ENCODE results near the gene ELFN1.

The ELFN1 gene

DNA sequence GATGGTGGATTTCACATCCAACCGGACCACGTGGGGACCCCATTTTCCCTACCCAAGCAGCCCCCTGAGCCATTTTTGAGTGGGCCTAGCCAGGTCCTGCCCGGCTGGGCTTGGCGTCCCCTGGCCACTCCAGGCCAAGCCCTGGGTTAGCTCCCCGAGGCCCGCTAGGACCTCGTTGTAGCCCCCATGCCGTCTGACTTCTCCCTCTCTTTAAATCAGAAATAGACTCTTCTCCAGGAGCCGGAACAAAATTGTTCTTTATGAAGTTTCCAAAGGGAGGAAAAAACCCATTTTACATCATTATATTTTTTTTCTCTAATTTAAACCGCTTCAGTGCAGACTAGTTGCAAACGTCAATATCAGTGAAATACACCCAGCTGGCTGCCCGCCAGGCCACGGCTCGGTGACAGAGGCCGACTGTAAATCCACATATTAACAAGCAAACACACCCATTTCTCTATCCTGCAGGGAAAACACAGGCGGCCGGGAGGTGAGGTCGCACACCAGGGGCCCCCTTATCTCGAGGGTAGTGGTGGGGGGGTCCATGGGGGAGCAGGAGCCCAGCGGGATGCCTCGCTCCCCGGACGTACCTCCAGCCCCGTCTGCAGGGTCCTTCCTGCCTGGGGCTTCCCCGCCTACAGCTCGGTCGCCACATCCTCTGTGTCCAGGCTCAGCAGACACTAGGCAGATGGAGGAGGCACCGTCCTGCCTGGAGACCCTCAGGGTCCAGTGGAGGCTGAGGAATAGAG, 72.7 kb downstream of the ELFN1 start:
- no peak for DNase-seq
- H3K36me3 Mint-ChIP-seq (ENCODE audit: low read depth), result no peaks in the 10 kb centered on the region
- H3K4me1 Mint-ChIP-seq (ENCODE audit: low read depth), result peaks cover 22% of the 10 kb centered on the region
- no peaks in the 10 kb centered on the region for H3K9me3 Mint-ChIP-seq
- peak overlapping the region; percentile 63 for H3K27ac Mint-ChIP-seq
- peak overlapping the region; percentile 20 for H3K4me3 Mint-ChIP-seq
- peaks cover 9% of the 10 kb centered on the region for H3K27me3 Mint-ChIP-seq

GRCh38 chr7:1743481-1744230, 73.6 kb downstream of the ELFN1 start:
- H3K27me3 Mint-ChIP-seq, result peaks cover 11% of the 10 kb centered on the region
- peaks cover 22% of the 10 kb centered on the region for H3K4me1 Mint-ChIP-seq (ENCODE audit: low read depth)
- H3K4me3 Mint-ChIP-seq, result no peak overlapping the region
- H3K9me3 Mint-ChIP-seq, result no peaks in the 10 kb centered on the region
- no peaks in the 10 kb centered on the region for H3K36me3 Mint-ChIP-seq (ENCODE audit: low read depth)
- DNase-seq, result no peak
- H3K27ac Mint-ChIP-seq, result no peak overlapping the region

DNA sequence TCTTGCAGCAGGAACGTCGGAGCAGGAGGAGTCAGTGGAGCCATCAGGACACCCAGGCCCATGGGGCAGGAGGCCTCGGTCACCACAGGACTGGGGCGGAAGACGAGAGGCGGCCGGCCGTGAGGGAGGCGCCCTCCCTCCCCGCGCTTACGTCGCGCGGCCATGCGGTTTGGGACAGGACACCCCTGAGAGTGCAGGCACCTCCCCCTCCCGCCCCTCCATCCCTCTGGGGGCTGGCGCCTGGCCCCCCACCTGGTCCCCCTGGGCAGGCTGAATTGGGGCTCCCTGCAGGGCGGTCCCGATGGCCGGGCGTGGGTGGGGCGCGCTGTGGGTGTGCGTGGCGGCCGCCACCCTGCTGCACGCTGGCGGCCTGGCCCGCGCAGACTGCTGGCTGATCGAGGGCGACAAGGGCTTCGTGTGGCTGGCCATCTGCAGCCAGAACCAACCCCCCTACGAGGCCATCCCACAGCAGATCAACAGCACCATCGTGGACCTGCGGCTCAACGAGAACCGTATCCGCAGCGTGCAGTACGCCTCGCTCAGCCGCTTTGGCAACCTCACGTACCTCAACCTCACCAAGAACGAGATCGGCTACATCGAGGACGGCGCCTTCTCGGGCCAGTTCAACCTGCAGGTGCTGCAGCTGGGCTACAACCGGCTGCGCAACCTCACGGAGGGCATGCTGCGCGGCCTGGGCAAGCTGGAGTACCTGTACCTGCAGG, 74.4 kb downstream of the ELFN1 start:
- no peak for DNase-seq
- Mint-ChIP-seq H3K4me1 (ENCODE audit: low read depth) (peaks cover 20% of the 10 kb centered on the region), H3K4me3 (no peak overlapping the region), H3K36me3 (ENCODE audit: low read depth) (no peaks in the 10 kb centered on the region), H3K9me3 (no peaks in the 10 kb centered on the region), H3K27ac (no peak overlapping the region), H3K27me3 (peaks cover 5% of the 10 kb centered on the region)

GRCh38 chr7:1745018-1745532, 75.0 kb downstream of the ELFN1 start:
- peaks cover 20% of the 10 kb centered on the region for H3K4me1 Mint-ChIP-seq (ENCODE audit: low read depth)
- H3K9me3 Mint-ChIP-seq, result no peaks in the 10 kb centered on the region
- no peaks in the 10 kb centered on the region for H3K36me3 Mint-ChIP-seq (ENCODE audit: low read depth)
- no peak overlapping the region for H3K27ac Mint-ChIP-seq
- no peak overlapping the region for H3K4me3 Mint-ChIP-seq
- no peak for DNase-seq
- peaks cover 4% of the 10 kb centered on the region for H3K27me3 Mint-ChIP-seq

DNA sequence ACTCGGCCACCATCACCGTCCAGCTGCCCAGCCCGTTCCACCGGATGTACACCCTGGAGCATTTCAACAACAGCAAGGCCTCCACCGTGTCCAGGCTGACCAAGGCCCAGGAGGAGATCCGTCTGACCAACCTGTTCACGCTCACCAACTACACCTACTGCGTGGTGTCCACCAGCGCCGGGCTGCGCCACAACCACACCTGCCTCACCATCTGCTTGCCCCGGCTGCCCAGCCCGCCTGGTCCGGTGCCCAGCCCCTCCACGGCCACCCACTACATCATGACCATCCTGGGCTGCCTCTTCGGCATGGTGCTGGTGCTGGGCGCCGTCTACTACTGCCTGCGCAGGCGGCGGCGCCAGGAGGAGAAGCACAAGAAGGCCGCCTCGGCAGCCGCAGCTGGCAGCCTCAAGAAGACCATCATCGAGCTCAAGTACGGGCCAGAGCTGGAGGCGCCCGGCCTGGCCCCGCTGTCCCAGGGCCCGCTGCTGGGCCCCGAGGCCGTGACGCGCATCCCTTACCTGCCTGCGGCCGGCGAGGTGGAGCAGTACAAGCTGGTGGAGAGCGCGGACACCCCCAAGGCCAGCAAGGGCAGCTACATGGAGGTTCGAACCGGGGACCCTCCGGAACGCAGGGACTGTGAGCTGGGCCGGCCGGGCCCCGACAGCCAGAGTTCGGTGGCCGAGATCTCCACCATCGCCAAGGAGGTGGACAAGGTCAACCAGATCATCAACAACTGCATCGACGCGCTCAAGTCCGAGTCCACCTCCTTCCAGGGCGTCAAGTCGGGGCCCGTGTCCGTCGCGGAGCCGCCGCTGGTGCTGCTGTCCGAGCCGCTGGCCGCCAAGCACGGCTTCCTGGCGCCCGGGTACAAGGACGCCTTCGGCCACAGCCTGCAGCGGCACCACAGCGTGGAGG, 75.8 kb downstream of the ELFN1 start:
- Mint-ChIP-seq H3K27ac (no peak overlapping the region), H3K4me1 (ENCODE audit: low read depth) (peaks cover 20% of the 10 kb centered on the region), H3K27me3 (peaks cover 4% of the 10 kb centered on the region), H3K4me3 (no peak overlapping the region), H3K9me3 (no peaks in the 10 kb centered on the region), H3K36me3 (ENCODE audit: low read depth) (no peaks in the 10 kb centered on the region)
- no peak for DNase-seq

- Mint-ChIP-seq H3K4me3 (no peak overlapping the region), H3K36me3 (ENCODE audit: low read depth) (no peaks in the 10 kb centered on the region), H3K27me3 (peaks cover 4% of the 10 kb centered on the region), H3K4me1 (ENCODE audit: low read depth) (peaks cover 17% of the 10 kb centered on the region), H3K9me3 (no peaks in the 10 kb centered on the region), H3K27ac (no peak overlapping the region)
- no peak for DNase-seq
These were observed 76.5 kb downstream of the ELFN1 start for GRCh38 chr7:1746491-1746975.

DNA sequence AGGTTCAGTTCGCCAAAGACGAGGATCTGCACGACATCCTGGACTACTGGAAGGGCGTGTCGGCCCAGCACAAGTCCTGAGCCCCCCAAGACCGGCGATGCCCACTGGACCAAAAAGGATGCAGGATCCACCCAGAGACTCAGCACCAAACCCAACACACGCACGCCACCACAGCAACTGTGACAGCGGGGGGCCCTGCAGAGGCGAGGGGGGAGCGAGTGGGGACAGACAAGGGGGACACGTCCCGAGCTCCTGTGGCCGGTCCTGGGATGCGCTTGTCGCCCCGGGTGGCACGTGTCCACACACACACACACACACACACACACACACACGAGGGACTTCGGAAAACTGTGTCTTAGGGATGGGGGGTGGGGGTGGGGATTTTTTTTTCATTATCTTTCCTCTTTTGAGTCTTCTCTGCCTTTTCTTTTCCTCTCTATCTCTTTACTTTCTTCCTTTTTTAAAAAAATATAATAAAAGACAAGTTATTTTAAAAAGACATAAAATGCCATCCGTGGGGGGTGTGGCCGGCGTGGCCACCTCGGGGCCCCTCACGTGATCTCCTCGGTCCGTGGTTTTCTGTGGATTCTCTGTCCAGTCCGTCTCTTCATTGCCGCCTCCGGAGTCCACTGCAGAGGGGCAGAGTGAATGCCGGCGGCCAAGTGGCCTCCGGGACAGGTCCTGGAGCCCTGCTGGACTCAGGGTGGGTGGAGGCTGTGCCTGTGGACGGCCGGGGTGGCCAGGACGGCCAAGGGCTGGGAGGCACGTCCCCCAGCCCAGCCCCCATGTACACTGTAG, 77.1 kb downstream of the ELFN1 start:
- no peak for DNase-seq
- H3K27ac Mint-ChIP-seq, result no peak overlapping the region
- H3K4me3 Mint-ChIP-seq, result no peak overlapping the region
- no peaks in the 10 kb centered on the region for H3K9me3 Mint-ChIP-seq
- no peaks in the 10 kb centered on the region for H3K36me3 Mint-ChIP-seq (ENCODE audit: low read depth)
- H3K4me1 Mint-ChIP-seq (ENCODE audit: low read depth), result peaks cover 11% of the 10 kb centered on the region
- peaks cover 4% of the 10 kb centered on the region for H3K27me3 Mint-ChIP-seq

GRCh38 chr7:1748076-1748838, 78.2 kb downstream of the ELFN1 start:
- H3K4me1 Mint-ChIP-seq (ENCODE audit: low read depth), result peaks cover 8% of the 10 kb centered on the region
- DNase-seq, result no peak
- H3K27me3 Mint-ChIP-seq, result peaks cover 4% of the 10 kb centered on the region
- no peak overlapping the region for H3K27ac Mint-ChIP-seq
- no peak overlapping the region for H3K4me3 Mint-ChIP-seq
- H3K36me3 Mint-ChIP-seq (ENCODE audit: low read depth), result no peaks in the 10 kb centered on the region
- H3K9me3 Mint-ChIP-seq, result no peaks in the 10 kb centered on the region

- H3K4me1 Mint-ChIP-seq (ENCODE audit: low read depth), result peaks cover 11% of the 10 kb centered on the region
- no peak overlapping the region for H3K4me3 Mint-ChIP-seq
- no peak overlapping the region for H3K27ac Mint-ChIP-seq
- no peak for DNase-seq
- no peaks in the 10 kb centered on the region for H3K9me3 Mint-ChIP-seq
- peaks cover 4% of the 10 kb centered on the region for H3K27me3 Mint-ChIP-seq
- H3K36me3 Mint-ChIP-seq (ENCODE audit: low read depth), result no peaks in the 10 kb centered on the region
These were observed 78.7 kb downstream of the ELFN1 start for GRCh38 chr7:1748839-1749173.

GRCh38 chr7:1749351-1749863, 79.3 kb downstream of the ELFN1 start:
- H3K27ac Mint-ChIP-seq, result no peak overlapping the region
- peaks cover 4% of the 10 kb centered on the region for H3K27me3 Mint-ChIP-seq
- H3K4me3 Mint-ChIP-seq, result no peak overlapping the region
- H3K36me3 Mint-ChIP-seq (ENCODE audit: low read depth), result no peaks in the 10 kb centered on the region
- H3K9me3 Mint-ChIP-seq, result no peaks in the 10 kb centered on the region
- H3K4me1 Mint-ChIP-seq (ENCODE audit: low read depth), result peaks cover 13% of the 10 kb centered on the region
- no peak for DNase-seq

GRCh38 chr7:1749864-1750466, 79.9 kb downstream of the ELFN1 start:
- Mint-ChIP-seq H3K4me1 (ENCODE audit: low read depth) (peaks cover 14% of the 10 kb centered on the region), H3K27ac (no peak overlapping the region), H3K9me3 (no peaks in the 10 kb centered on the region), H3K36me3 (ENCODE audit: low read depth) (no peaks in the 10 kb centered on the region), H3K27me3 (peaks cover 4% of the 10 kb centered on the region), H3K4me3 (no peak overlapping the region)
- no peak for DNase-seq

- Mint-ChIP-seq H3K27me3 (peaks cover 4% of the 10 kb centered on the region), H3K27ac (no peak overlapping the region), H3K4me1 (ENCODE audit: low read depth) (peaks cover 14% of the 10 kb centered on the region), H3K9me3 (no peaks in the 10 kb centered on the region), H3K4me3 (no peak overlapping the region), H3K36me3 (ENCODE audit: low read depth) (no peaks in the 10 kb centered on the region)
- DNase-seq, result no peak
These were observed 80.5 kb downstream of the ELFN1 start for GRCh38 chr7:1750541-1751021.

All from activated T-cell treated with anti-CD3 and anti-CD28 coated beads, Interleukin-2, amount 50 U/mL, for 24 hours (primary cell).